Measurements from ENCODE around the gene ARHGEF11. TPM values are rescaled to one million over a fixed set of nuclear protein-coding genes. Genes with fewer than 3 reads are reported as not detected.
A peak's percentile ranks its signal among the peaks of the same experiment; 100 is the strongest.

Gene ARHGEF11
- total RNA-seq (100 to 1,000 TPM in 1 of 5 donors, 10 to 100 TPM in 4; 30.4 to 125 (median 36.5) TPM), polyA plus RNA-seq (10 to 100 TPM in 1 of 3 donors, 1 to 10 TPM in 2; 6.6 to 11.5 (median 8.6) TPM)
- long read RNA-seq, donor 1, partial matches to known transcripts: 8 of 8 reads
- long read RNA-seq, donor 1, other reads (novel, unspliced or antisense): 0 of 8 reads
- long read RNA-seq, donor 2, partial matches to known transcripts: 5 of 5 reads
- long read RNA-seq, donor 2, other reads (novel, unspliced or antisense): 0 of 5 reads
- long read RNA-seq, donor 3, partial matches to known transcripts: 9 of 9 reads
- long read RNA-seq, donor 3, other reads (novel, unspliced or antisense): 0 of 9 reads
- long read RNA-seq, donor 4: 0 reads
- long read RNA-seq, donor 5, full-length matches to known transcripts: 1 of 7 reads
- long read RNA-seq, donor 5, partial matches to known transcripts: 6 of 7 reads
- long read RNA-seq, donor 5, other reads (novel, unspliced or antisense): 0 of 7 reads
- long read RNA-seq, donor 6: 0 reads
- long read RNA-seq, donor 7, partial matches to known transcripts: 9 of 9 reads
- long read RNA-seq, donor 7, other reads (novel, unspliced or antisense): 0 of 9 reads
- long read RNA-seq, donor 8, partial matches to known transcripts: 8 of 8 reads
- long read RNA-seq, donor 8, other reads (novel, unspliced or antisense): 0 of 8 reads
- long read RNA-seq, donor 9, partial matches to known transcripts: 5 of 5 reads
- long read RNA-seq, donor 9, other reads (novel, unspliced or antisense): 0 of 5 reads
- long read RNA-seq, donor 10, partial matches to known transcripts: 5 of 5 reads
- long read RNA-seq, donor 10, other reads (novel, unspliced or antisense): 0 of 5 reads

- TF ChIP-seq CTCF (IDR thresholded peaks at IDR 0.05) (no peak), POLR2AphosphoS5 (IDR thresholded peaks at IDR 0.05) (peak; percentile 5 to 74 (median 71)), POLR2A (IDR thresholded peaks at IDR 0.05) (no peak), EP300 (IDR thresholded peaks at IDR 0.05) (no peak)
- Histone ChIP-seq H3K4me1 (peaks cover 31 to 55% (median 46%) of the 10 kb centered on the region in 4 donors), H3K4me3 (peak within 1 kb of the TSS; percentile 63 to 76 (median 68)), H3K27ac (peak within 1 kb of the TSS; percentile 88 to 97 (median 94)), H3K27me3 (no peaks in the 10 kb centered on the region), H3K9me3 (no peaks in the 10 kb centered on the region), H3K36me3 (no peaks in the 10 kb centered on the region)
- intact Hi-C loops (cut with DNase I; ENCODE audit: low total_unique reads): no loop called here
- DNase-seq: peak; percentile 93 to 97
- WGBS, 5 donors: 1 to 2% (median 1%) methylated on average over 72 to 120 of the region's 120 CpGs
Observed at GRCh38 chr1:157045250-157046218, at the start of gene ARHGEF11. Gene ARHGEF11 (minus strand): TSS chr1:157045742. CDS start chr1:157044330, 1,412 bp downstream.

- Histone ChIP-seq H3K4me1 (peaks cover 3 to 13% (median 10%) of the 10 kb centered on the region in 4 donors), H3K27ac (no peak overlapping the region), H3K27me3 (peaks cover 0 to 5% (median 0%) of the 10 kb centered on the region in 3 donors), H3K9me3 (no peaks in the 10 kb centered on the region), H3K36me3 (no peaks in the 10 kb centered on the region), H3K4me3 (no peak overlapping the region)
- intact Hi-C loops (cut with DNase I; ENCODE audit: low total_unique reads): no loop called here
- WGBS, 5 donors: 53 to 73% (median 64%) methylated on average over 4 of the region's 4 CpGs
- TF ChIP-seq POLR2A (IDR thresholded peaks at IDR 0.05): no peak
- TF ChIP-seq EP300 (IDR thresholded peaks at IDR 0.05): no peak
- no peak for TF ChIP-seq CTCF (IDR thresholded peaks at IDR 0.05)
- TF ChIP-seq POLR2AphosphoS5 (IDR thresholded peaks at IDR 0.05): no peak
- no peak for DNase-seq
Observed at GRCh38 chr1:157095091-157095490, 49.5 kb upstream of the ARHGEF11 start.

DNA sequence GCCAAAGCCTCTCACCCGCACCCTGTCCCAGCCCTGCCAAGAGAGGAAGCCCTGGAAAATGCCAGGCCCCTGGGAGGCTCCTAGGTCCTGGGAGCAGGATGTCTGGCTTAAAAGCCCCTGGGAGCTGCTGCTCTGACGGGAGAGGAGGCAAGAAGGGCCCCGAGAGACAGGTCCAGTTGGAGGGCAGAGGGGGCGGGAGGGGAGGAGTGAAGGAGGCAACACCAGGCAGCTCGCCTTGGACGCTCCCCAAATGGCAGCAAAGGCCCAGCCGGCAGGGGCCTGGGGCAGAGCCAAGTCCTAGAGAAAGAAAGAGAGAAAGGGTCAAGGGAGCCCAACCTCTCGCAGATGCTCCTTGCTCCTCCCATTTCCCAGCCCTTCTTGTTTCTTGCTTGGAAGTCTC, 47.3 kb upstream of the ARHGEF11 start:
- WGBS, 5 donors: 18 to 42% (median 23%) methylated on average over 7 to 8 of the region's 8 CpGs

More for the DNA sequence above, 47.3 kb upstream of the ARHGEF11 start:
- no peaks in the 10 kb centered on the region for H3K9me3 ChIP-seq
- intact Hi-C loops (cut with DNase I; ENCODE audit: low total_unique reads): no loop called here
- no peak overlapping the region for H3K27ac ChIP-seq
- no peaks in the 10 kb centered on the region for H3K36me3 ChIP-seq
- peaks cover 0 to 5% (median 0%) of the 10 kb centered on the region in 3 donors for H3K27me3 ChIP-seq
- H3K4me1 ChIP-seq: peaks cover 3 to 15% (median 11%) of the 10 kb centered on the region in 4 donors
- peak; percentile 31 to 72 for DNase-seq
- H3K4me3 ChIP-seq: no peak overlapping the region
- TF ChIP-seq EP300 (IDR thresholded peaks at IDR 0.05) (no peak), POLR2A (IDR thresholded peaks at IDR 0.05) (no peak), POLR2AphosphoS5 (IDR thresholded peaks at IDR 0.05) (no peak), CTCF (IDR thresholded peaks at IDR 0.05) (no peak)
